HS-5 (cell line): Measurements from ENCODE around the gene PPP2R2B.

Experiments
- DNase-seq: peaks from one replicate; pipeline ENCODE4 v3.0.0-alpha.2; 2012; ENCODE audit warnings: low read depth

Gene PPP2R2B

DNA sequence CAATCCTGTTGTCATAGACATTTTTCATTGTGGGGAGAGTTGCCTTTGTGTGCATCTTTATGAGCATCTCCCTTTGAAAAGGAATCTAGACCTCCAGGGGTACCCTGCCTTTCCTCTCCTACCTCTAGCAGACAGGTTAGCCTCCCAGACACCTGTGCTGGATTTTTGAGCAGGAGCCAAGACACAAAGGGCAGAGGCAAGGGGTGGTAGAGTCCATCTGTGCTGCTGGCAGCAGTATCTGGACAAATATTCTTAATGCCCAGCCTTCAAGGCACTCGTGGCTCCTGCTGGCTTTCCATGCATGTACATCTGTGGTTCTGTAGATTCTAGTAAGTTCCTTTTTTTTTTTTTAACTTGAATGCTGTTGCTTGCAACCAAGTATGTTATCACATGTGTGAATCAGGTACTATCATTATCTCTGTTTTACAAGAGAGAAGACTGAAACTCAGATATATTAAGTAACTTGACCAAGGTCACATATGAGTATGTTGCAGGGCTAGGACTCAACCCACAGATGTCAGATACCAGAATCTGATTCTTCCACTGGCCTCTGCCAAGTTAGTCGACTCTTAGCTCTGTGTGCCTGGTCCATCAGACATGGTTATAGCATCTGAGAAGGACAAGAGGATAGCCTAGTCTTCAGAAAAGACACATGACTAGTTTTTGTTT, 329.6 kb downstream of the PPP2R2B start:
- DNase-seq: no peak

DNA sequence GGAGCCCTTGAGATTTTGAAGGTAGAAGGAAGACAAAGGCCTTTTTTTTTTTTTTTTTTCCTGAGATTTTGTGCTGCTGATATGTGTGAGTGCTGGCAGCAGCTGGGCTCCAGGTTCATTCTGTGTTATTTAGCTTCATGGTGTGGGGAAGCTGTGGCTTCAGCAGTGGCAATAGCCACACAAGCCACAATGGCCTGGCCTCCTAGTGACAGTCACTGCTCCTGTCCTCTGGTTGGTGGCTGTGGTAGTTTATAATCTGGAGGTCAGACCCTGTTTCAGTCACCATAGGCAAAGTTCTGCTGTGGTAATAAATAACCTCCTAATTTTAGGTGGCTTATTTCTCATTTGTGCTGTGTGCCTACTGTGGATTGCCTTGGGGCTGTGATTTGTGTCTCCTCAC, 334.3 kb downstream of the PPP2R2B start:
- DNase-seq: no peak

DNA sequence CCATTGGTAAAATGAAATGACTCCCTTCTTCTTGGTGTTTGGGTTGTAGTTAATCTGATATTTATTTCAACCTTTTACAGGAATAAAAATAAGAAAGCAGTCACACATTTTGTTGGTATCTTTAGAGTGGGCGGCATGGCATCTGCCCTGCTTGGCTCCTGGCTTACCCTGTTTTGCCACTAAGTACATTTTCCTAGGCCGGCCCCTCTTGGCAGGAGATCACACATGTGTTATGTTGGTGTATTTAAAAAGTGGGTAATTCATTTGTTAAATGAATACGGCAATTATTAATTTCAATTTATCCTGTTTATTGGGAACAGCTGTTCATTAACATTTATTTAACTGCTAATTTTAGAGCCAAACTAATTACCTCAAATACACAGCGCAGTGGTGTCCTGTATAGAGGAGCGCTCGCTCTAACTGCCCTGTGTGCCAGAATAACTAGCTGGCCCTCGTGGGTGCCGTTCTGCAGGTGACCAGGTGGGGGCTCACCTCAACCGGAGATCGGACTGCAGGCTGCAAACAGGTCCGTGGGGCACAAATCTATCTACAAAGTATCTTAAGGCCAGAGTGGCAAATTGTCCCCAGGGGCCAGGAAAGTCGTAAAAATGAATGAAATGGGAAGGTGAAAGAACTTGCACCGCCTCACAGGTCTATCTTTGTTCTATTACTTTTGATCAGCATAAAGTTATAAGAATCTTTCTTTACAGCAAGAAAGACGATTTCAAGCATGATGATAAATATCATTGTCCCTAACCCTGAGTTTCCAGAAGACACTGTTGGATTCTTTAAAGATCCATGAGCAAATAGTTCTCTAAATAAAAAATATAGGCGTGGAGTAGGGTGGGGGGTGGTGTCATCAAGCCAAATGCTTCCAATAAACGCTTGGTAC, 336.4 kb downstream of the PPP2R2B start:
- DNase-seq: no peak

DNA sequence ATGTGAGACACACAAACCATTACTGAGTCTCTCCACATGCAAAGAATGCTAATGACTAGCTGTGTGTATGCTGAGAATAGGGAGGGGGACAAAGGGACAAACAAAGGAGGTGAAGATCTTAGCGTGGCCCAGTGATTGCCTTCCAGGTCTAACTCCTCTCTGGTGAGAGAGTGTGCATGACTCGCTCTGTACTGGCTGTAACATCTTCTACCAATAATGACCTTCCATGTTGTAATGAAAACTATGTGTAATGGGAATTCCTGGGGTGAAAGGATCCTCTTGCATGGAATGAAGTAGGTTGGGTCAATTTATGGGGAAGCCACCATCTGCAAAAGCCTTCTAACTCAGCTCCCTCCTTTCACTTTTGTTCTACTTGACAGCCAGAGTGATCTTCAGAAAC, 338.1 kb downstream of the PPP2R2B start:
- no peak for DNase-seq

DNA sequence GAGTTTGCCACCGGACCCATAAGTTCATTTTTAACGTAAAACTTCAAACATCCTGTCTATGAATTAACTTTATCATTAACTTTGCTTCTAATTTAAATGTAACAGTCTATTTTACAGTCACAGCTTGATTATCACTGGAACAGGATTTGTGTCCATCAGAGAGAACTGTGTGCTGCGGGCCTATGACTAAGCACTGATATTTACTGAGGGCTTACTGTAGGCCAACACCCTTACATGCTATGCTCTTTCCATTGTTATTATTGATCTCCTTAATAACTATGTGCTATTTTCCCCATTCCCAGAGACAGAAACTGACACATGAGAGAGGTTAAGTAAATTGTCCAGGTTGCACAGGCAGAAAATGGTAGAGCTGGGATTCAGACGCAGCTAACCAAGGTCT, 338.6 kb downstream of the PPP2R2B start:
- DNase-seq: no peak

DNA sequence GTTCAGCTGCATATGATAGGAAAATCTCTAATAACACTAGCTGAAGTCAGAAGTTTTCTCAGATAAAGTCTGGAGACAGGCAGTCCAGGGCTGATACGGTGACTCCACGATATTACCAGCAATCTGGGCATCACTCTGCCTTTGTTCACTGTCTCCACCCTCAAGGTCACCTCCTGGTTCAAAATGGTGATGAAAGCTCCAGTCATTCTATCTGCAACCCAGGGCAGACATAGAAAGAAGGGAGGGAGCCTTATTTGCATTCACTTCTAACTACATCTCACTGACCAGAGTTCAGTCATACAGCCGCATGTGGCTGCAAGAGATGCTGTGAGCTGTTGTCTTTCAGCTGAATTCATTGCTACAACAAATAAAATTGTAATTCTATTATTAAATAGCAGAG, 340.1 kb downstream of the PPP2R2B start:
- DNase-seq: no peak

DNA sequence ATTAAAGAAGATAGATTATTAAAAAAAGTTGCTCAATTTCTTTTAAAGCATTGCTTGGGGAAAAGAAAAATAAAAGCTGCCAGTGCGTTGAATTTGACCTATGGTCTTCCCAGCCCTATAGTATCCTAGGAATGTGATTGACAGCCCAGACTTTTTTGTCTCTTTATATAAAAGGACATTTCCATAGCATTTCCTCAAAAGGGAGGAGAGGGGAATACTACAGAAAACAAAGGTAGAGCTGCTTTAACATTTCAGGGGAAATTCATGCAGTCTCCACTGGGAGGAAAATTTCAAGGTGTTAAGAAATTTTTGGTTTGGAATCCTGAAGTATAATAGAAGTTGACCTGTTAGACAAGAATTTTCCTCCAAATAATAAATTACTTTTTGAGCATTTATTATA, 344.7 kb downstream of the PPP2R2B start:
- no peak for DNase-seq

DNA sequence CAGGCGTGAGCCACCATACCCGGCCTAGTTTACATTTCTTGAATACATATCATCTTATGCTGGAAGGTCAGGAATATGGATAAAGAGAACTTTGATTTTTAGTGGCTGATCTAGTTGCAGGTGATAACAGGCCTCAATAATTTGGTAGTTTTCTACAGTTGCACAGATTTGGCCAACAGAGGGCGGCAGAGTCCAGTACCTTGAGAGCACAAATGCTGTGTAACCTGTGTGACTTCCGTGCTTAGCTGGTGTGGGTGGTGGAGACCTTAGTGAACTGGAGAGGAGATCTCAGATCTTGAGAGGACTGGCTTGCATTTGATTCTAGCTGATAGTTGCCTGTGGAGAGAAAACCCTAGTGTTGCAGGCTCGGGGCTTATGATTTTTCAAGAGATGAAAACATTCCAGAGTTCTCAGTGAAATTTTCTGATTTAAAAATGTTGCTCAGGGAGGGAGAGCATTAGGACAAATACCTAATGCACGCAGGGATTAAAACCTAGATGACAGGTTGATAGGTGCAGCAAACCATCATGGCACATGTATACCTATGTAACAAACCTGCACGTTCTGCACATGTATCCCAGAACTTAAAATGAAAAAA, 345.2 kb downstream of the PPP2R2B start:
- DNase-seq: peak; percentile 38
